Inflammatory macrophage treated with lipopolysaccharide for 1 hour (primary cell): ENCODE results near the gene CIAO3.
"Not testable (repeated sequence)": the region's sequence is repeated elsewhere in the genome, so short reads cannot be mapped to it uniquely, and the experiment has no call there.

Experiments
- DNase-seq, 2 donors: peaks; one replicate each; pipeline ENCODE4 v3.0.0-alpha.2; 2020 to 2022

The CIAO3 gene

GRCh38 chr16:740764-741505 lies at the start of gene CIAO3:
CIAO3 (minus strand) TSS chr16:740997; CDS start chr16:740985, 12 bp downstream.
- peak; percentile 80 to 91 for DNase-seq

- DNase-seq, result no peak
Measured at GRCh38 chr16:790086-790485, 49.3 kb upstream of the CIAO3 start.

- no peak for DNase-seq
Measured at GRCh38 chr16:789191-789850, 48.5 kb upstream of the CIAO3 start.

GRCh38 chr16:788399-789126 lies 47.8 kb upstream of the CIAO3 start, which contains the start of gene CHTF18:
CHTF18 (plus strand) TSS chr16:788620; CDS start chr16:788685, 65 bp downstream.
- peak; percentile 87 to 93 for DNase-seq

GRCh38 chr16:787978-788398 lies 47.2 kb upstream of the CIAO3 start, which contains the start of gene RPUSD1:
RPUSD1 (minus strand) TSS chr16:788381; CDS start chr16:787737, 644 bp downstream.
- DNase-seq, result no peak

GRCh38 chr16:787321-787966 lies 46.6 kb upstream of the CIAO3 start:
- no peak for DNase-seq

GRCh38 chr16:785563-786535 lies 45.1 kb upstream of the CIAO3 start:
- DNase-seq, result peak; percentile 30 to 76

- no peak for DNase-seq
Measured at GRCh38 chr16:784431-784830, 43.6 kb upstream of the CIAO3 start.

- DNase-seq, result no peak
Measured at GRCh38 chr16:783404-784161, 42.8 kb upstream of the CIAO3 start.

- no peak for DNase-seq
Measured at GRCh38 chr16:782766-783403, 42.1 kb upstream of the CIAO3 start.

GRCh38 chr16:782258-782657 lies 41.5 kb upstream of the CIAO3 start:
- no peak for DNase-seq

- no peak for DNase-seq
Measured at GRCh38 chr16:781346-782010, 40.7 kb upstream of the CIAO3 start.

GRCh38 chr16:780296-780695 lies 39.5 kb upstream of the CIAO3 start:
- DNase-seq, result no peak

- DNase-seq, result no peak
Measured at GRCh38 chr16:779561-779960, 38.8 kb upstream of the CIAO3 start.

- no peak for DNase-seq
Measured at GRCh38 chr16:778909-779527, 38.2 kb upstream of the CIAO3 start.

GRCh38 chr16:778447-778846 lies 37.6 kb upstream of the CIAO3 start:
- DNase-seq, result no peak

GRCh38 chr16:777826-778225 lies 37.0 kb upstream of the CIAO3 start:
- DNase-seq, result no peak

- no peak for DNase-seq
Measured at GRCh38 chr16:776824-777223, 36.0 kb upstream of the CIAO3 start.

GRCh38 chr16:776298-776697 lies 35.5 kb upstream of the CIAO3 start:
- not testable (repeated sequence) for DNase-seq
